Measurements from ENCODE around the gene LIMS2. TPM values are rescaled to one million over a fixed set of nuclear protein-coding genes. Genes with fewer than 3 reads are reported as not detected.

LIMS2 gene
- total RNA-seq, 1 donor from 2014 or later, result 44.2 TPM

DNA sequence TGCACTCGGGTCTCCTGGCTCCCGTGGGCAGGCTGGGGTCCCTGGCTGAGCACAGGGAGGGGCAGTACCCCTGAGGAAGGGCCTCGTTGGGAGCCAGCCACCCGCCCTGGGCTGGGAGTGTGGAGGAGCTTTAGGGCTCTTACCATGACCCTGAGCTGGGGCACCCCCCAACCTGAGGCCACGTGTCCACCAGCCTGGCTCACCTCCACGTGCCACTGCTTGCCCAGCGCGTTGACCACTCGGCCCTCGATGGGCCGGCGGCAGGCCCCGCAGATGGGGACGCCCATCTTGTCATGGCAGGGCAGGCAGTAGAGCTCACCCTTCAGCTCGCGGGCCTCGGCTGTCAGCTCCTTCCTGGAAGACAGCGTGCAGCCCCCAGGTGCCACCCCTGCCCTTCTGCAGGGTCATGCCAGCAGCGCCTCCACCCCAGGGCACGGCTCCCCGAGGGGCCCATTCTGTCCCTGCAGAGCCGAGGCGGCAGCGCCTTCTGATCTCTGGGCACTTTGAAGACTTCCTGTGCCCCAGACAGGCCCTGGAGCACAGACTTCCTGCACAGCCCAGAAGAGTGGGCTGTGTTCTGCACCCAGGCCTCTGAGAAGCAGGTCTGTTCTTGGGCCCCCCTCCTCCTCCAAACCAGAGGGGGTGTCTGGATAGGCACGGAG is 33.4 kb downstream of the LIMS2 start:
- no peak overlapping the region for H3K4me3 ChIP-seq
- DNase-seq (ENCODE audit: extremely low spot score in 2 of 2), result no peak
- H3K36me3 ChIP-seq, result no peaks in the 10 kb centered on the region
- H3K27me3 ChIP-seq, result no peaks in the 10 kb centered on the region
- H3K27ac ChIP-seq, result no peak overlapping the region
- TF ChIP-seq POLR2A (IDR thresholded peaks at IDR 0.05) (no peak), POLR2AphosphoS5 (IDR thresholded peaks at IDR 0.05; ENCODE audit: insufficient read depth in 1 of 2, low read depth in 1 of 2) (no peak), CTCF (IDR thresholded peaks at IDR 0.05) (no peak)
- H3K9me3 ChIP-seq, result no peaks in the 10 kb centered on the region
- peaks cover 25% of the 10 kb centered on the region for H3K4me1 ChIP-seq
- intact Hi-C loops (cut with DNase I), result no loop called here

DNA sequence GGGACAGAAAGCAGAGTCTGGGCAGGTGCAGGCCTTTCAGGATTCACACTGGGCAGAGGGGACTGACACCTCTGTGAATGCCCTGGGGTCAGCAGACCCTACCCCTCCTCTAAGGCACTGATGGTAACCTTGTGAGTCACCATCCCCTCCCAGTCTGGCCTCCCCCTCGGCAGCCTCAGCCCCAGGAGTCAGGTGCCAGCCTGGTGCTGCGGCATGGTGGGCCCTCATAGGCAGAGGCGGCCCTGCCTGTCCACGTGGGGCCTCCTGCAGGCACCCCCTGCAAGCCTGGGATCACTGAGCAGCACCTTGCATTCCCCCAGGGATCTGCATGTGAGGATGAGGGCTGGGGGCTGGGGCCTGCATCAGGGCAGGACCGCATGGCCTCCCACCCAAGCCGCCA is 34.2 kb downstream of the LIMS2 start:
- peaks cover 23% of the 10 kb centered on the region for H3K4me1 ChIP-seq
- H3K27me3 ChIP-seq, result no peaks in the 10 kb centered on the region
- intact Hi-C loops (cut with DNase I), result no loop called here
- no peak for TF ChIP-seq POLR2A (IDR thresholded peaks at IDR 0.05)
- no peak for TF ChIP-seq POLR2AphosphoS5 (IDR thresholded peaks at IDR 0.05; ENCODE audit: insufficient read depth in 1 of 2, low read depth in 1 of 2)
- TF ChIP-seq CTCF (IDR thresholded peaks at IDR 0.05), result no peak
- no peaks in the 10 kb centered on the region for H3K36me3 ChIP-seq
- no peak for DNase-seq (ENCODE audit: extremely low spot score in 2 of 2)
- no peak overlapping the region for H3K4me3 ChIP-seq
- H3K9me3 ChIP-seq, result no peaks in the 10 kb centered on the region
- no peak overlapping the region for H3K27ac ChIP-seq

- Histone ChIP-seq H3K9me3 (no peaks in the 10 kb centered on the region), H3K27ac (no peak overlapping the region), H3K27me3 (no peaks in the 10 kb centered on the region), H3K4me3 (no peak overlapping the region), H3K36me3 (no peaks in the 10 kb centered on the region), H3K4me1 (peaks cover 23% of the 10 kb centered on the region)
- no peak for DNase-seq (ENCODE audit: extremely low spot score in 2 of 2)
- TF ChIP-seq CTCF (IDR thresholded peaks at IDR 0.05) (no peak), POLR2AphosphoS5 (IDR thresholded peaks at IDR 0.05; ENCODE audit: insufficient read depth in 1 of 2, low read depth in 1 of 2) (no peak), POLR2A (IDR thresholded peaks at IDR 0.05) (no peak)
- intact Hi-C loops (cut with DNase I), result no loop called here
Observed at GRCh38 chr2:127640082-127641072, 35.0 kb downstream of the LIMS2 start.

DNA sequence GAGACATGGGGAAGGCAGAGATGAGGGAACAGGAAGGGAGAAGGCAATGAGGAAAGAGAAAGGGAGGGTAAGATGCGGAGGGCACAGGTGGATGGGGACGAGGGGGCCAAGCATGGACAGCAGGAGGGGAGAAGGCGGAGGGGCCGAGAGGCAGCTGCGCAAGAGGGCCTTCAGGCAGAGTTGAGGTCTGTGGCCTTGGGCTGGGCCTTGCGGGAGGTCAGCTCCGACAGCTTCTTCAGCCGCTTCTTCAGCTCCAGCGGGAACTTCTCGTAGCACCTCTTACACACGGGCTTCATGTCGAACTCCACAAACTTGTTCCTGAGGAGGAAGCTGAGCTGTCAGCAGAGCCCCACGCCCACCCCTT is 36.2 kb downstream of the LIMS2 start:
- Histone ChIP-seq H3K4me3 (no peak overlapping the region), H3K27me3 (no peaks in the 10 kb centered on the region), H3K4me1 (peaks cover 26% of the 10 kb centered on the region), H3K36me3 (no peaks in the 10 kb centered on the region), H3K9me3 (no peaks in the 10 kb centered on the region), H3K27ac (no peak overlapping the region)
- intact Hi-C loops (cut with DNase I), result no loop called here
- DNase-seq (ENCODE audit: extremely low spot score in 2 of 2), result no peak
- TF ChIP-seq CTCF (IDR thresholded peaks at IDR 0.05) (no peak), POLR2A (IDR thresholded peaks at IDR 0.05) (no peak), POLR2AphosphoS5 (IDR thresholded peaks at IDR 0.05; ENCODE audit: insufficient read depth in 1 of 2, low read depth in 1 of 2) (no peak)
